Ureter (tissue), 1 donor: ENCODE results near the gene DAZAP1. TPM values are rescaled to one million over a fixed set of nuclear protein-coding genes. Genes with fewer than 3 reads are reported as not detected.
"Not testable (repeated sequence)": the region's sequence is repeated elsewhere in the genome, so short reads cannot be mapped to it uniquely, and the experiment has no call there.

Experiments
- DNase-seq: peaks from one replicate; pipeline ENCODE4 v3.0.0-alpha.2; 2020; ENCODE audit warnings: low spot score
- total RNA-seq: library from RNA; stranded (reverse); gene quantifications from one replicate; pipeline ENCODE4 v1.2.4, GENCODE V29; 2023
- donor health status: DM: yes; HTN: yes; CAD: no.

Gene DAZAP1
- total RNA-seq, 1 donor from 2014 or later: 137 TPM

GRCh38 chr19:1439525-1440417 lies 32.4 kb downstream of the DAZAP1 start:
- DNase-seq: not testable (repeated sequence)

- DNase-seq: no peak
Observed at GRCh38 chr19:1440418-1440801, 33.0 kb downstream of the DAZAP1 start.

- DNase-seq: no peak
Observed at GRCh38 chr19:1441022-1441426, 33.6 kb downstream of the DAZAP1 start.

- no peak for DNase-seq
Observed at GRCh38 chr19:1441677-1442438, 34.5 kb downstream of the DAZAP1 start.

GRCh38 chr19:1445185-1445931 lies 38.0 kb downstream of the DAZAP1 start:
- DNase-seq: peak; percentile 67

GRCh38 chr19:1445932-1446712 lies 38.7 kb downstream of the DAZAP1 start:
- DNase-seq: no peak

GRCh38 chr19:1446713-1447481 lies 39.5 kb downstream of the DAZAP1 start:
- DNase-seq: no peak

GRCh38 chr19:1447504-1447903 lies 40.1 kb downstream of the DAZAP1 start:
- DNase-seq: no peak

- no peak for DNase-seq
Observed at GRCh38 chr19:1447944-1448343, 40.6 kb downstream of the DAZAP1 start.

- DNase-seq: no peak
Observed at GRCh38 chr19:1449467-1450442, 42.4 kb downstream of the DAZAP1 start, which contains the start of gene APC2. APC2 (plus strand) TSS chr19:1450121; CDS start chr19:1453002, 2,881 bp downstream.

GRCh38 chr19:1450735-1451731 lies 43.6 kb downstream of the DAZAP1 start:
- no peak for DNase-seq

- DNase-seq: no peak
Observed at GRCh38 chr19:1451916-1452801, 44.8 kb downstream of the DAZAP1 start.

GRCh38 chr19:1452802-1453524 lies 45.6 kb downstream of the DAZAP1 start:
- no peak for DNase-seq

GRCh38 chr19:1453525-1454364 lies 46.4 kb downstream of the DAZAP1 start:
- no peak for DNase-seq

- no peak for DNase-seq
Observed at GRCh38 chr19:1455002-1455335, 47.6 kb downstream of the DAZAP1 start.
